Liver (tissue), 3 donors: ENCODE results near the gene SEMA3G.

Experiments
- EGR1 ChIP-seq, 2 donors: IDR thresholded peaks; 2 replicates each; pipeline ENCODE4 v1.6.1; 2016 to 2018; ENCODE audit warnings: antibody characterized with exemption in 2 of 2, low read depth in 2 of 2
- FOXA1 ChIP-seq: IDR thresholded peaks from 2 replicates; pipeline ENCODE4 v1.6.1; 2016; ENCODE audit warnings: antibody characterized with exemption
- RAD21 ChIP-seq, 2 donors: IDR thresholded peaks; 2 replicates each; pipeline ENCODE4 v1.6.1; 2016; ENCODE audit warnings: antibody characterized with exemption in 2 of 2, mild to moderate bottlenecking in 2 of 2
- RXRA ChIP-seq, 2 donors: IDR thresholded peaks; 2 replicates each; pipeline ENCODE4 v1.6.1; 2017 to 2018; ENCODE audit warnings: antibody characterized with exemption in 2 of 2, mild to moderate bottlenecking in 1 of 2
- SP1 ChIP-seq: IDR thresholded peaks from 2 replicates; pipeline ENCODE4 v1.6.1; 2018; ENCODE audit warnings: antibody characterized with exemption, mild to moderate bottlenecking
- TAF1 ChIP-seq: conservative IDR thresholded peaks from 2 replicates; pipeline ENCODE4 v1.6.1; 2016; ENCODE audit warnings: antibody characterized with exemption, mild to moderate bottlenecking
- YY1 ChIP-seq: IDR thresholded peaks from 2 replicates; pipeline ENCODE4 v1.6.1; 2016; ENCODE audit warnings: antibody characterized with exemption, mild to moderate bottlenecking
- TF ChIP-seq, protein P1 (sequence below): IDR thresholded peaks from 2 replicates; pipeline ENCODE4 v1.6.1; 2016; ENCODE audit warnings: antibody characterized with exemption
- TF ChIP-seq, protein P2 (sequence below): fragments of 150-350 bp; IDR thresholded peaks from 2 replicates; pipeline ENCODE4 v1.5.1; 2017; ENCODE audit warnings: improper control_type of control experiment, low read depth, low read length; ENCODE audit not compliant: missing input control
- TF ChIP-seq, protein P3 (sequence below): IDR thresholded peaks from 2 replicates; pipeline ENCODE4 v1.6.1; 2016; ENCODE audit warnings: antibody characterized with exemption, mild to moderate bottlenecking
- TF ChIP-seq, protein P4 (sequence below): IDR thresholded peaks from 2 replicates; pipeline ENCODE4 v1.6.1; 2016; ENCODE audit warnings: antibody characterized with exemption
- donor health status: healthy.
- donor health status: healthy.

DNA sequence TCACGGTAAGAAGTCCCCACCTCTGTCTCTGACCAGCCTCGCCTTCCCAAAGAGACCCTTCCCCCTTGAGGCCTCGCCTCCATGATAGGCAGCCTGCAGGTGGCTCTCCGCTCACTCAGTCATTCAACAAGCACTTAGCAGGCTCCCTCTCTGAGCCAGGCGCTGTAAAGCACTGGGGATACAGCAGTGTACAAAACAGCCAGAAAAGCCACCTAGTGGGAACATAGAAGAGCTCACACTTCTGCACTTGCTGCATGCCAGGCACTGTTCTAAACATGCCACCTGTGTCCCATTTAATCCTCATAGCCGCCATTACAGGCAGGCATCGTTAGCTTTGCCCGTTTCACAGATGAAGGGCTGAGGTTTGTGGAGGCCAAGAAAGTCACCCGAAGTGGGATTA is 56.0 kb downstream of the SEMA3G start:
- TF ChIP-seq, protein P1, sequence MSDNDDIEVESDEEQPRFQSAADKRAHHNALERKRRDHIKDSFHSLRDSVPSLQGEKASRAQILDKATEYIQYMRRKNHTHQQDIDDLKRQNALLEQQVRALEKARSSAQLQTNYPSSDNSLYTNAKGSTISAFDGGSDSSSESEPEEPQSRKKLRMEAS: no peak
- TF ChIP-seq RAD21 (IDR thresholded peaks at IDR 0.05): no peak
- no peak for TF ChIP-seq TAF1
- TF ChIP-seq, protein P2, sequence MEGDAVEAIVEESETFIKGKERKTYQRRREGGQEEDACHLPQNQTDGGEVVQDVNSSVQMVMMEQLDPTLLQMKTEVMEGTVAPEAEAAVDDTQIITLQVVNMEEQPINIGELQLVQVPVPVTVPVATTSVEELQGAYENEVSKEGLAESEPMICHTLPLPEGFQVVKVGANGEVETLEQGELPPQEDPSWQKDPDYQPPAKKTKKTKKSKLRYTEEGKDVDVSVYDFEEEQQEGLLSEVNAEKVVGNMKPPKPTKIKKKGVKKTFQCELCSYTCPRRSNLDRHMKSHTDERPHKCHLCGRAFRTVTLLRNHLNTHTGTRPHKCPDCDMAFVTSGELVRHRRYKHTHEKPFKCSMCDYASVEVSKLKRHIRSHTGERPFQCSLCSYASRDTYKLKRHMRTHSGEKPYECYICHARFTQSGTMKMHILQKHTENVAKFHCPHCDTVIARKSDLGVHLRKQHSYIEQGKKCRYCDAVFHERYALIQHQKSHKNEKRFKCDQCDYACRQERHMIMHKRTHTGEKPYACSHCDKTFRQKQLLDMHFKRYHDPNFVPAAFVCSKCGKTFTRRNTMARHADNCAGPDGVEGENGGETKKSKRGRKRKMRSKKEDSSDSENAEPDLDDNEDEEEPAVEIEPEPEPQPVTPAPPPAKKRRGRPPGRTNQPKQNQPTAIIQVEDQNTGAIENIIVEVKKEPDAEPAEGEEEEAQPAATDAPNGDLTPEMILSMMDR: peak; percentile 3
- no peak for TF ChIP-seq FOXA1
- TF ChIP-seq RXRA (IDR thresholded peaks at IDR 0.05): no peak
- TF ChIP-seq, protein P3, sequence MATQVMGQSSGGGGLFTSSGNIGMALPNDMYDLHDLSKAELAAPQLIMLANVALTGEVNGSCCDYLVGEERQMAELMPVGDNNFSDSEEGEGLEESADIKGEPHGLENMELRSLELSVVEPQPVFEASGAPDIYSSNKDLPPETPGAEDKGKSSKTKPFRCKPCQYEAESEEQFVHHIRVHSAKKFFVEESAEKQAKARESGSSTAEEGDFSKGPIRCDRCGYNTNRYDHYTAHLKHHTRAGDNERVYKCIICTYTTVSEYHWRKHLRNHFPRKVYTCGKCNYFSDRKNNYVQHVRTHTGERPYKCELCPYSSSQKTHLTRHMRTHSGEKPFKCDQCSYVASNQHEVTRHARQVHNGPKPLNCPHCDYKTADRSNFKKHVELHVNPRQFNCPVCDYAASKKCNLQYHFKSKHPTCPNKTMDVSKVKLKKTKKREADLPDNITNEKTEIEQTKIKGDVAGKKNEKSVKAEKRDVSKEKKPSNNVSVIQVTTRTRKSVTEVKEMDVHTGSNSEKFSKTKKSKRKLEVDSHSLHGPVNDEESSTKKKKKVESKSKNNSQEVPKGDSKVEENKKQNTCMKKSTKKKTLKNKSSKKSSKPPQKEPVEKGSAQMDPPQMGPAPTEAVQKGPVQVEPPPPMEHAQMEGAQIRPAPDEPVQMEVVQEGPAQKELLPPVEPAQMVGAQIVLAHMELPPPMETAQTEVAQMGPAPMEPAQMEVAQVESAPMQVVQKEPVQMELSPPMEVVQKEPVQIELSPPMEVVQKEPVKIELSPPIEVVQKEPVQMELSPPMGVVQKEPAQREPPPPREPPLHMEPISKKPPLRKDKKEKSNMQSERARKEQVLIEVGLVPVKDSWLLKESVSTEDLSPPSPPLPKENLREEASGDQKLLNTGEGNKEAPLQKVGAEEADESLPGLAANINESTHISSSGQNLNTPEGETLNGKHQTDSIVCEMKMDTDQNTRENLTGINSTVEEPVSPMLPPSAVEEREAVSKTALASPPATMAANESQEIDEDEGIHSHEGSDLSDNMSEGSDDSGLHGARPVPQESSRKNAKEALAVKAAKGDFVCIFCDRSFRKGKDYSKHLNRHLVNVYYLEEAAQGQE: no peak
- TF ChIP-seq YY1: no peak
- no peak for TF ChIP-seq EGR1 (IDR thresholded peaks at IDR 0.05; ENCODE audit: low read depth in 2 of 2)
- no peak for TF ChIP-seq SP1
- TF ChIP-seq, protein P4, sequence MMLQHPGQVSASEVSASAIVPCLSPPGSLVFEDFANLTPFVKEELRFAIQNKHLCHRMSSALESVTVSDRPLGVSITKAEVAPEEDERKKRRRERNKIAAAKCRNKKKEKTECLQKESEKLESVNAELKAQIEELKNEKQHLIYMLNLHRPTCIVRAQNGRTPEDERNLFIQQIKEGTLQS: no peak
